H1 (cell line): ENCODE measurements around the gene HABP2. TPM values are rescaled to one million over a fixed set of nuclear protein-coding genes. Genes with fewer than 3 reads are reported as not detected.

Experiments used
- ATF3 ChIP-seq: IDR thresholded peaks from 2 replicates; pipeline ENCODE4 v1.6.1; 2011; ENCODE audit warnings: low read depth, mild to moderate bottlenecking, low read length; ENCODE audit not compliant: insufficient read depth
- CBX5 ChIP-seq: fragments of 300-800, 300-1000 bp; sonication (generic); IDR thresholded peaks from 2 replicates; pipeline ENCODE4 v1.7.1; 2016; ENCODE audit warnings: antibody characterized with exemption, low read length, low read depth
- CHD2 ChIP-seq: IDR thresholded peaks from 2 replicates; pipeline ENCODE4 v1.6.1; 2012; ENCODE audit warnings: low read length, improper control_type of control experiment
- JUN ChIP-seq: IDR thresholded peaks from 2 replicates; pipeline ENCODE4 v1.6.1; 2011; ENCODE audit warnings: low read depth, mild to moderate bottlenecking, improper control_type of control experiment, low read length
- KDM5A ChIP-seq: fragments of 200-600 bp; IDR thresholded peaks from 2 replicates; pipeline ENCODE4 v1.7.1; 2012; ENCODE audit warnings: mild to moderate bottlenecking, low read length, inconsistent platforms, mixed read lengths
- NANOG ChIP-seq: IDR thresholded peaks from 2 replicates; pipeline ENCODE4 v1.6.1; 2011; ENCODE audit warnings: low read length, low read depth, mild to moderate bottlenecking, inconsistent platforms; ENCODE audit not compliant: insufficient read depth, poor library complexity, severe bottlenecking
- POLR2A ChIP-seq, 2 experiments: IDR thresholded peaks; 1 replicate in 1 of 2; 2 replicates in 1 of 2; pipeline ENCODE4 v1.6.1; 2011; ENCODE audit warnings: low read depth in 2 of 2, low read length in 2 of 2, mild to moderate bottlenecking in 2 of 2; ENCODE audit errors: control extremely low read depth in 1 of 2
- RXRA ChIP-seq: IDR thresholded peaks from 2 replicates; pipeline ENCODE4 v1.6.1; 2011; ENCODE audit warnings: low read depth, mild to moderate bottlenecking, low read length, moderate library complexity; ENCODE audit not compliant: insufficient read depth
- polyA plus RNA-seq, 7 experiments: library from polyadenylated mRNA; depleted of rRNA in 3 of 7; stranded (reverse) in 5 of 7; unstranded in 2 of 7; fragments of >200 nt in 5 of 7; fragments of 200-250 nt in 2 of 7; gene quantifications; 1 replicate in 5 of 7; 2 replicates in 1 of 7; 4 replicates in 1 of 7; pipeline versions ENCODE4 v1.2.1 to v1.2.3, GENCODE V29; 2011 to 2013; ENCODE audit warnings: missing spikeins in 2 of 7, mixed read lengths in 2 of 7
- total RNA-seq: library from RNA; stranded (reverse); fragmentation: NEBNext Ultra II Directional; extraction: Animal tissue kit (Norgen Biotek cat#: 25700); gene quantifications from 2 replicates; pipeline ENCODE4 v1.2.1, GENCODE V29; 2021

HABP2 gene
- total and polyA plus RNA-seq, 2 of the 8 experiments (the other 6 are each of a cell fraction or from before 2014, with no cell fraction given) = not detected

- no peak for TF ChIP-seq ATF3
- no peak for TF ChIP-seq NANOG
- TF ChIP-seq KDM5A = no peak
- no peak for TF ChIP-seq JUN
- TF ChIP-seq POLR2A (IDR thresholded peaks at IDR 0.05; ENCODE audit: control extremely low read depth in 1 of 2, low read depth in 2 of 2, low read length in 2 of 2) = no peak
- TF ChIP-seq RXRA = no peak
- no peak for TF ChIP-seq CHD2
- TF ChIP-seq CBX5 = no peak
- TF ChIP-seq, all 59 proteins: peak for 0
Observed at GRCh38 chr10:113592380-113592779, 39.5 kb downstream of the HABP2 start (continued).
